Activated CD4-positive, alpha-beta T cell treated with anti-CD3 and anti-CD28 coated beads for 4 hours (primary cell): ENCODE measurements around the gene CFAP157.

Experiments used
- DNase-seq, 2 donors: peaks; one replicate each; pipeline ENCODE4 v3.0.0-alpha.2; 2020

CFAP157 gene

DNA sequence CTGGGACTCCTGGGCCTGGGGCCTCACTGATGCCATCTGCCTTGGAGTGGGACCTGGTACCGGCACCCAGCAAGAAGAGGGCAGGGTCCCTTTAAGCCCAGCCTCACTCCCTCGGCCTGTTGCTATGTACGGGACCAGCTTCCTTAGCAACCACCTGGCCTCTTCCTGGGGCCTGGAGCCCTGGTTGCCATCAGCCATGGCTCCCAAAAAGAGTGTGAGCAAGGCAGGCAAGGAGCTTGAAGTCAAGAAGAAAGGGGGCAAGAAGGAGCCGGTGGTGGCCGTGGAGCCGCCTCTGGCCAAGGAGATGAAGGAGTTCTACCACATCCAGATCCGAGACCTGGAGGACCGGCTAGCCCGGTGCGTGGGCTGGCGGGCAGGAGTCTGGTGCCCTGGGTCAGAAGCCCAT lies at the start of gene CFAP157:
Gene CFAP157 (plus strand): TSS at position 153 of the 406 bp plus-strand sequence. CDS start 44 bp downstream, at position 197.
- no peak for DNase-seq

- DNase-seq = no peak
Observed at GRCh38 chr9:127658428-127658827, 48.4 kb upstream of the CFAP157 start.

DNA sequence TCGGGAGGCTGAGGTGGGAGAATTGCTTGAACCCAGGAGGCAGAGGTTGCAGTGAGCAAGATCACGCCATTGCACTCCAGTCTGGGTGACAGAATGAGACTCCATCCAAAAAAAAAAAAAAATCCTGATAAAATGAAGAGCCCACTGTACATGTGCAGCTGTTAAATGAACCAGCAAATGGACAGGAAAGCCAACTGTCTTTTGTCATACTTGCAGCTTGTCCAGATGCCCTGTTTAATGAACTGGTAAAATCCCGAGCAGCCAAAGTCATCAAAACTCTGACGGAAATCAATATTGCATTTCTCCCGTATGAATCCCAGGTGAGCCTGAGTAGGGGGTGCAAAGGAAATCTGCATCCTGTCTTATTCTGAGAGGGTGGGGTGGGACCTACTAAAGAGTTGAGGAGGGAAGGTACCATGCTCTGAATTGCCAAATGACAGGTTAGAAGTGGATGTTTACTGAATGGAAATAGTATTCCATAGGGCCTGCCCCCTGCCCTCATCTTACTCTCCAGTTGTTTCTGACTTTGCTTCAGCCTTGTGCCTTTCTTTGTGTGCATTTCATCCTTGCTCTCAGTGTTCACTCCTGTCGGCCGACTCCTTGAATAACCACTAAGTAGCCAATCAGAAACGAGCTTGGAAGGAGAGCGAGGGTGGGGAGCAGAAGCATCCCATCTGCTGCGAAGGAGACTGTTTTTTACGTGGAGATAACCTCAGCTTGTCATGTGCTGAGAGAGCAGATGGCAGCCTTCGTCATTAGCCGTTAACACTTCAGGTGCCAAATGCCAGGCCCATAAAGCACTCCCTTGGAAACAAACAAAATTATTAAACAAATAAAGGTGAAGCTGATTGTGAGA lies 45.7 kb upstream of the CFAP157 start:
- no peak for DNase-seq

DNA sequence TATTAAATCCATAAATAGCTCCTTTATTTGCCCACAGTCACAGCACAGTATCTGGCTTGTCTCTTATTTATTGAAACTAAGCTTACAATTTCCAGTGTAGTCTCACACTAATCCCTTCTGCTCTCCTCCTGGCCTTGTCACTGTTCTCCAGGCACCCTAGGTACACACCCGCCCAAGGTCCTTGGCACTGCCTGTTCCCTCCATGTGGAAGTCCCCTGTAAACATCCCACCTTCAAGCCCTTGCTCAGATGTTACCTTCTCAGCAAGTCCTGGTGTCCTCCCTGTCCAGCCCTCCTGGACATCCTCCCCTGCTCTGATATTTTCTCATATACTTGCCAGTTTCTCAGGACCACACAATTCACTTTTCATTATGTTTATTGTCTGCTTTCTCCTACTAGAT lies 44.2 kb upstream of the CFAP157 start:
- no peak for DNase-seq

- no peak for DNase-seq
Observed at GRCh38 chr9:127664324-127664677, 42.5 kb upstream of the CFAP157 start.

DNA sequence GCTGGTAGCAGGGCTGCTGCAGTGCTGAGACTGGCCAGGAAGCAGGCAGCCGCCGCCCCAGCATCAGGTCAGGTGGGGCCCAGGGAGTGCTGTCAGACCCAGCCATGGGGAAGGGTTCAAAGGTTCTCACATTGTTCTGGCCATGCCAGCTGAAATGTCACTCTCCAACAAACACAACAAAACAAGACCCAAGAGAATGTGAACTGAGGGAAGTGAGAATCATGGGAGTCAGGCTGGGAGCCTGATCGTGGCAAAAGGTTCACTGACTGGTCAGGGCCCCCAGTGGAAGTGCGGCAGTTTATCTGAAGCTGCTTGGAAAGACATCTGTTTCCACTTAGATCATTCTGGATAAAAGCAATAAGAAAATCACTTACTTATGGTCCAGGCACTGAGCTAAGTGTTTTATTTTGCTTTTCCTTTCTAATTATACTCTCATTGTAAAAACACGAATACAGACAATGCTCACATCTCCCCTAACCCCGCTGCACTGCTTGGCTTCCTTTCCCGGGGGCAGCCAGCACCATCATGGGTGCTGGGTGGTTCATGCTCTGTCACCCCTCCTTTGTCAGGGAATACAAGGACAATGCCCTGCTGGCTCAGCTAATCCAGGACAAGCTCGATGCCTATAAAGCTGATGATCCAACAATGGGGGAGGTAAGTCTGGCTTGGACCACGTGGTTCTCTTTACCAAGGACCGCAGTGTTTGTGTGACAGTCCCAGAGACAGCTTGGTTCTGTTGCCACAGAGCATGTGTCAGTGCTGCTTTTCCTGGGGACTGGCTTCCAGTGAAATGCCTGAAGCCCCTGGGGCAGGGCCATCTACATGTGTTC lies 41.9 kb upstream of the CFAP157 start:
- no peak for DNase-seq

GRCh38 chr9:127667127-127667844 lies 39.5 kb upstream of the CFAP157 start:
- DNase-seq = no peak

DNA sequence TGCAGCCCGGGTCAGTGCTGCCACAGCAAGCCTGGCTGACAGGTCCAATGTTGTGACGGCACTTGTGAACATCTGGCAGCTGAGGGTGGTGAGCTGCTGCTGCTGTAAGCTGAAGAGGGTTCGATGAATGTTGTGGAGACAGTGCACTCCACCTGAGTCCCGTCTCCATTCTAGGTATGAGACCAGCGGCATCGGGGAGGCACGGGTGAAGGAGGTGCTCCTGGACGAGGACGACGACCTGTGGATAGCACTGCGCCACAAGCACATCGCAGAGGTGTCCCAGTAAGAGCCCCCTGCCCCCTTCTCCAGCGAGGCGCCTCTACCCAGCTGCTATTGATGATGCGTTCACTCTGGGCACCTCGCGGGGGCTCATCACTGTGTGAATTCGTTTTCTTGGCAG lies 38.9 kb upstream of the CFAP157 start:
- no peak for DNase-seq

DNA sequence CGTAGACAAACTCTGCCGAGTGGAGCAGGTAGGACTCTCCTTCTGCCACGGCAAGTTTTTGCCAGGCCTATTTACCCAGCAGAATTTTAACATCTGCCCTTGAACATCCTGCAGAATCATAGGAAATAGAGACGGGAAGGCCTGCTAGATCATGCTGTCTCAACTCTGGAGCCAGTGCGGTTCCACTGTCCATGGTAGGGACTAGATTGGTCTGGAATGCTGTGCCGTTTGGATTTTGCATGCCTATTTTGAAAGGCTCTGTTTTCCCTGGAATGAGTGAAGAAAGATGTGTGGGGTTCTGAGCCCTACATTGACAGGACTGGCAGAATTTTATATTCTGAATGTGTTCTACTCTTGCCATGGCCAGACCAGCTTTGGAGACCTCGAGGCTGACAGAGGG lies 33.6 kb upstream of the CFAP157 start:
- DNase-seq = no peak

- no peak for DNase-seq
Observed at GRCh38 chr9:127676638-127677037, 30.1 kb upstream of the CFAP157 start.

GRCh38 chr9:127679506-127679905 lies 27.3 kb upstream of the CFAP157 start:
- DNase-seq = no peak

- no peak for DNase-seq
Observed at GRCh38 chr9:127680226-127680625, 26.6 kb upstream of the CFAP157 start.

- no peak for DNase-seq
Observed at GRCh38 chr9:127680846-127681245, 25.9 kb upstream of the CFAP157 start.

DNA sequence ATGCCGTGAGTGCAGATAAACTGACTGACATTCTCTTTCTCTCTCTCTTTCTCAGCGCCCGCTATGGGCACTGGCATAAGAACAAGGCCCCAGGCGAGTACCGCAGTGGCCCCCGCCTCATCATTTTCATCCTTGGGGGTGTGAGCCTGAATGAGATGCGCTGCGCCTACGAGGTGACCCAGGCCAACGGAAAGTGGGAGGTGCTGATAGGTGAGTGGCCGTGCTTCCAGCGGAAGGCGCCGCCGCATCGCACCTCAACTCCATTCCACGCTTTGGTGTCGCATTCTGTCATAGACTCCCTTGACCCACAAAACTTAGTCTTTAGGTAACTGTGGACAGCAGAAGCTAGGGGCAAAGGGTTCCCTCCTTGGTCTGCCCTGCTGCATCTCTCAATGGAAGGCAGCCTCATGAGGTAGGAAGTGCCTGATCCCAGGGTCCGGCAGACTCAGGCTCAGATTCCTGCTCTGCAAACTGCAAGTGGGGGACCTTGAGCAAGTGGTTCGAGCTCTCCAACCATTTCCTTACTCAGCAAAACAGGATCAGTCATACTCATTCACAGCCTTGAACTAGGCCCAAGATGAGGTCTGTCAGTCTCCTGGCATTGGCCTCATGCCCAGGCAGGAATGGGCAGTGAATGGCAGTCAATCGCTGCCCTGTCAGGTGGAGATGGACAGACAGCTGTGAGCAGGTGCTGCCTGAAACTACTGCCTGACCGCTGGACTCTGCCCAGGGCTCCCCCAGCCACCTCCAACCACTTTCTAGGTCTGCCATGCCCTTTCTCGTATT lies 24.2 kb upstream of the CFAP157 start:
- DNase-seq = no peak

DNA sequence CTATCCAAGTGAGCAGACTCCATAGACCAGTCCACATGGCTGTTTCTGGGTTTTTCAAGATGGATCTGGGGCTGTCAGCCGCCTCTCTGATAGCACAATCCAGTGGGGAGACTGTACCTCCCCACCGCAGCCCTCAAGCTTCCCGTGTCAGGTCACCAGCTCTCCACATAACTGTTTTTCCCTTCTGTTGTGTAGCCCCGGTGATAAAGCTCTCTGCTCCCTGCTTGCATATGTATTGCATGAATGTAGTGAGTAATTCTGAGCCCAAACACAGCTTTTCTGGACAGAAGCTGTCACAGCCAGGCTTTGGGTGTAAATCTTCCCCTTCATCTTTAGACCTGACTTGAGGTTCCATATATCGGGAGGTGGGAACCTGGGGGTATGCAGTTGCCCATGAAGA lies 23.1 kb upstream of the CFAP157 start:
- no peak for DNase-seq

- no peak for DNase-seq
Observed at GRCh38 chr9:127684576-127684975, 22.2 kb upstream of the CFAP157 start.

GRCh38 chr9:127686461-127687393 lies 20.1 kb upstream of the CFAP157 start:
- no peak for DNase-seq

- no peak for DNase-seq
Observed at GRCh38 chr9:127689329-127690000, 17.3 kb upstream of the CFAP157 start.

GRCh38 chr9:127690735-127691134 lies 16.1 kb upstream of the CFAP157 start:
- DNase-seq = no peak

GRCh38 chr9:127692071-127692470 lies 14.7 kb upstream of the CFAP157 start:
- DNase-seq = no peak

- no peak for DNase-seq
Observed at GRCh38 chr9:127693143-127693542, 13.6 kb upstream of the CFAP157 start.
